ENCODE data around the gene CXXC5.
"Not testable (repeated sequence)": the region's sequence is repeated elsewhere in the genome, so short reads cannot be mapped to it uniquely, and the experiment has no call there.

Gene CXXC5

GRCh38 chr5:139712412-139712811, 64.3 kb downstream of the CXXC5 start:
- no peak for DNase-seq

- DNase-seq = not testable (repeated sequence)
Observed at GRCh38 chr5:139713898-139714297, 65.7 kb downstream of the CXXC5 start.

- DNase-seq = no peak
Observed at GRCh38 chr5:139717221-139717620, 69.1 kb downstream of the CXXC5 start.

- DNase-seq = not testable (repeated sequence)
Observed at GRCh38 chr5:139718403-139718802, 70.3 kb downstream of the CXXC5 start.

DNA sequence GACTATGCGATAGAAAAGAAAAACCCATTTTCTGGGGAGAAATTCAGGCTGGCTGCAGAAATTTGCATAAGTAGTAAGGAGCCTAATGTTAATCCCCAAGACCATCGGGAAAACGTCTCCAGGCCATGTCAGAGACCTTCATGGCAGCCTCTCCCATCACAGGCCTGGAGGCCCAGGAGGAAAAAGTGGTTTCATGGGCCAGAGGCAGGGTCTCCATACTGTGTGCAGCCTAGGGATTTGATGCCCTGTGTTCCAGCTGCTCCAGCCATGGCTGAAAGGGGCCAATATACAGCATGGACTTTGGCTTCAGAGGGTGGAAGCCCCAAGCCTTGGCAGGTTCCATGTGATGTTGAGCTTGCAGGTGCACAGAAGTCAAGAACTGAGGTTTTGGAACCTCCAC, 71.8 kb downstream of the CXXC5 start:
- not testable (repeated sequence) for DNase-seq

DNA sequence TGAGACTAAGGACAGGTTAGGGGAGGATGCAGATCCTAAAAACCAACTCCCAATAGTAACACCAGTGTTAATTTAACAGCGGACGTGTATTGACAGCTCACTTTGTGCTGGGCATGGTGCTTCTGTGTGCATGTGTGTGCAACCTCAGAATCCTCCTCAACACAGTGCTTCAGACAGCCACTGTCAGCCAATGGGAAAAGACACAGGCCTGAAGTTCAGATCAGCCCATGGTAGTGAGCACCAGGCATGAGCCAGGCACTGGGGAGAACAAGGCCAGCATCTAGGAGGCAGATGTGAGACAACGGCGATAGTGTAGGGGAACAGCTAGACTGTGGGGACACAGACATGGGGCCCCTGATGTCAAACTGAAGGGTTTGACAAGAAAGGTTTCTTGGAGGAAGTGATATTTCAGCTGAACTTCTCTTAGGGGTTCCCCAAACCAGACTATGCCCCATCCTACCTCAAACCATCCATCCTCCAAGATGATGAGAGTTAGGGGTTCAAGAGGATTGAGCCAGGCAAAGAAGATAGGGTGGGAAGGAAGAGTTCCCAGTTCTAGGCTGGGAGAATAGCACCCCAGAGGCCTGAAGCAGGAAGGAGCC, 75.9 kb downstream of the CXXC5 start:
- no peak for DNase-seq

GRCh38 chr5:139725073-139725830, 77.1 kb downstream of the CXXC5 start:
- peak; percentile 65 for DNase-seq

- DNase-seq = no peak
Observed at GRCh38 chr5:139726248-139726647, 78.1 kb downstream of the CXXC5 start.

DNA sequence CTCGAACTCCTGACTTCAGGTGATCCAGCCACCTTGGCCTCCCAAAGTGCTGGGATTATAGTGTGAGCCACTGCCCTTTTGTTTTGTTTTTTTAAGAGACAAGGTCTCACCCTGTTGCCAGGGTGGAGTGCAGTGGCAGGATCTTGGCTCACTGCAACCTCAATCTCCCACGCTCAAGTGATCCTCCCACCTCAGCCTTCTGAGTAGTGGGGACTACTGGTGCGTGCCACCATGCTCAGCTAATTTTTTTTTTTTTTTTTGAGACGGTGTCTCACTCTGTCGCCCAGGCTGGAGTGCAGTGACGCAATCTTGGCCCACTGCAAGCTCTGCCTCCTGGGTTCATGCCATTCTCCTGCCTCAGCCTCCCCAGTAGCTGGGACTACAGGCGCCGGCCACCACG, 79.5 kb downstream of the CXXC5 start:
- not testable (repeated sequence) for DNase-seq

- DNase-seq = no peak
Observed at GRCh38 chr5:139731281-139731680, 83.1 kb downstream of the CXXC5 start.

- no peak for DNase-seq
Observed at GRCh38 chr5:139732019-139732418, 83.9 kb downstream of the CXXC5 start.

GRCh38 chr5:139733010-139733688, 85.0 kb downstream of the CXXC5 start:
- no peak for DNase-seq

Measured in fibroblast of skin of back (primary cell).